Stimulated activated CD4-positive, alpha-beta T cell treated with anti-CD3 and anti-CD28 coated beads, Interleukin-4, amount 100 ng/mL, for 48 hours (primary cell): ENCODE data around the gene HNRNPK.

Source experiments
- DNase-seq, 2 donors: peaks; one replicate each; pipeline ENCODE4 v3.0.0-alpha.2; 2020; ENCODE audit warnings: low read depth in 2 of 2

Gene HNRNPK

GRCh38 chr9:83933790-83934189 is 46.2 kb downstream of the HNRNPK start:
- DNase-seq, result no peak

- no peak for DNase-seq
These were observed 47.2 kb downstream of the HNRNPK start for GRCh38 chr9:83932851-83933250.

GRCh38 chr9:83932011-83932410 is 48.0 kb downstream of the HNRNPK start:
- no peak for DNase-seq

GRCh38 chr9:83930881-83931280 is 49.1 kb downstream of the HNRNPK start:
- no peak for DNase-seq

- DNase-seq, result no peak
These were observed 52.4 kb downstream of the HNRNPK start for GRCh38 chr9:83927591-83927990.

GRCh38 chr9:83920927-83921707 is 58.9 kb downstream of the HNRNPK start, which contains the start of gene KIF27:
KIF27 (minus strand) TSS chr9:83921432; CDS start chr9:83915591, 5,841 bp downstream.
- peak; percentile 96 to 98 for DNase-seq

- DNase-seq, result no peak
These were observed 59.5 kb downstream of the HNRNPK start for GRCh38 chr9:83920469-83920926.

GRCh38 chr9:83919111-83919510 is 60.9 kb downstream of the HNRNPK start:
- DNase-seq, result no peak
